ENCODE results near the gene TRMO.

The TRMO gene

DNA sequence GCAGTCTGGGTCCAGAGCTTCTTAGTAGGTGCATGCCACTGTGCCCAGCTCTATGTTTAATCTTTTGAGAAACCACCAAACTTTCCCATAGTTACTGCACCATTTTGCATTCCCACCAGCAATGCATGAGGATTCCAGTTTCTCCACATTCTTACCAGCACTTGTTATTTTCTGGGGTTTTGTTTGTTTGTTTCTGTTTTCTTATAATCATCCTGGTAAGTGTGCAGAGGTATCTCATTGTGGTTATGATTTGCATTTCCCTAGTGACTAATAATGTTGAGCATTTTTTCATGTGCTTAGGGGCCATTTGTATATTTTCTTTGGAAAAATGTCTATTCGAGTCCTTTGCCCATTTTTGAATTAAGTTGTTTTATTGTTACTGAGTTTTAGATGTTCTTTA, 57.9 kb downstream of the TRMO start:
- in situ Hi-C loops (cut with MboI; ENCODE audit: low sequenced_read_pairs), result no loop called here

DNA sequence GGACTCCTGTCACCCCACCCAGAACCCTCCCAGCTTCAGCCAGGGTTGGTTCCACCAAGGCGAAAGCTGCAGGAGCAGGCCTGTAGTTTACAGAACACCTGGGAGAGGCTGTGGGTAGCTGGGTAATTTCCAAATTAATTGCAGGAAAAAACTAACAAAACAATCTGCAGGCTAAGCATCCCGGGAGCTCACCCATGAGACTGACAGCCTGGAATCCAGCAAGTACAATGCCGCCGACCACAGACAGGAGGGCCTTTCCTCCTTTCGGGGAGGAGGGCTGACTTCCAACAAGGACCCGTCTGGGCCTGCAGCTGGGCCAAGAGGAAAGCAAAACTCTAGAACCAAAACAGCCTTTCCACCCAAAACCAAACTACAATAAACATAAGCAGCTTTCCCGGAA, 59.0 kb downstream of the TRMO start:
- in situ Hi-C loops (cut with MboI; ENCODE audit: low sequenced_read_pairs), result no loop called here

DNA sequence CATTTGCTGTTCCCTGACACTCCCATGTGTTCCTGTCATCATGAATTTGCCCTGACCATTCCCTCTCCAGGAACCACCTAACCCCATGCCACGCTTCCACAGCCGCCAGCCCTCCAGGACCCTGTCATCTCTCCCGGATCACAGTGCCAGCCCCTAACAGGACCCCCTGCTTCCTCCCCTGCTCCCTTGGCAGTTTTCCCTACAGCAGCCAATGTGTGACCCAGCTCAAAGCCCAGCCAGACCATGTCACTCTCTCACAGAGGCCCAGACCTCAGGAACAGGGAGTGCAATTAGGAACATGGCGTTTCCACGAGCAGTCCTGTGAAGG, 61.2 kb downstream of the TRMO start:
- in situ Hi-C loops (cut with MboI; ENCODE audit: low sequenced_read_pairs), result no loop called here

DNA sequence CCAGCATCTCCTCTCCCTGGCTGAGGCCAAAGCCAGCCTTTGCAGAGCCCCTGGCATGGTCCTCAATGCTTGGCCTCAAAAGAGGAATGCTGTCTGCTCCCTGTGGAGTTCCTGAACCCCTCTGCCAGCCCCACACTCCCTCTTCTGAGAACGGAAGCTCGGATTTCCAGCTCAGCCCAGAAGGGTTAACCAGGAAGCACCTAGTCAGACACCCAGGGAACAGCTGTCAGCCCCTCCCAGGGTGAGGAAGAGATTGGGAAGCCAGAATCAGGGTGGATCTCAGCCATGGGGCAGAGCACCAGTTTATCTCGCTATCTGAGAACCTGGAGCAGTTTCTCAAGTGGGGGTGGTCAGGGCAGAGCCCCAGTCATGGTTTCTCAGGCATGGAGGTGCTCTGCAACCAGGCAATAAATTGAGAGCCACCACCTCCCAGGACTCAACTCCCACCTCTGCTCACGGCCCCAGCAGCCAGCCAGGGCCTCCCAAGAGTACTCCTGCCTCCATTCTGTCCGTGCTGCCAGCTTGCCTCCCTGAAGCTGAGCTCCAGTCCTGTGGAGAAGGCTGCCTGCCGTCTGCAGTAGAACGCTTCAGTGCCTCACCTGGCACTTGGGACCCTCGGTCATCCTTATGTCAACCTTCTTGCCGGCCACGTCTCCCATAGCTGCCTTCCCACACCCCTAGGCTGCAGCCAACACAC, 61.7 kb downstream of the TRMO start:
- in situ Hi-C loops (cut with MboI; ENCODE audit: low sequenced_read_pairs), result no loop called here

DNA sequence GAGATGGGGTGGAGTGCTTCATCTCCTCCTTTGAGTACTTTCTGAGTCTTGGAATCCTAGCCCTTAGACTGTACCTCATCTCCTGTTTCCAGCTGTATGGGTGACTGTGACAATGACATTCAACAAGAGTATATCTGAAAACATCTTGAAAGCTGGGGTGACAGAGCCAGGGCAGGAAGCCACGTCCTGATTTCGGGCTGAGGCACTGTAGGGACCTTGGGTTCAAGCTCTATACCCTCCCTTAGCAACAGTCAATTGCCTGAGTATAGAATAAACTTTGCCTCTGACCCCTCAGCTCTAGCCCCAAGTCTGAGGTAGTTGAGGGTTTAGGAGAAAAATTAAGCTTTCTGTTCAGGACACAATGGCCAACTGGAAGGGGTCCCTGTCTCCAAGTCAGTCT, 63.0 kb downstream of the TRMO start:
- in situ Hi-C loops (cut with MboI; ENCODE audit: low sequenced_read_pairs), result no loop called here

DNA sequence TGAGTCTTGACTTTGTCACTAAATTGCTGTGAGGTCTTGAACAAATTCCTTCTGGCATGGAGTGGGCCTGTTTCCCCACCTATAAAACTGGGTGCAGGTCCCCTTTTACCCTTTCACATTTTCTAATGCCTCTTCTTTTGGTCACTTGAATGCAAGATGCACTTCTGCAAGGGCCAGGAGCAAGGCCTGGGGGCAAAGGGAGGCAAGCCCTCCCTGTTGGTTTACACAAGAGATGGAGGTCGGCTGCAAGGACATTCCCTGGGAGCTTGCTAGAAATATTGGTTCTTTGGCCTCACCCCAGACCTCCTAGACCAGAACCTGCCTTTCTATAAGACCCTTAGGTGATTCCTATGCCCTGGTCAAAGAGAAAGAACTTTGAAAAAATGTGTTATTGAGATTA, 63.5 kb downstream of the TRMO start:
- in situ Hi-C loops (cut with MboI; ENCODE audit: low sequenced_read_pairs), result no loop called here

DNA sequence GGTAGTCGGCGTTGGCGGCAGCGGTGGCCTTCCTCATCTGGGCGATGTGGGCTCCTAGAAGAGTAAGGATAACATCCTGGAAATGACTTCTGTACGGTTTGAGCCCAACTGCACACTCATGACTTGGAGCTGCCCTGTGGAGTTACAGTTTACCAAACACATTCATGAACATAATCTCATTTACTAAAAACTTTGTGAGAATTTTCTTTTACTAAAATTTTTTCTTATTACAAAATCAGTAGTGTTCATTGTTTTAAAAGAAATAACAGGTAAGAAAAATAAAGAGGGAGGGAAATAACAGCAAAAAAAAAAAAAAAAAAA, 63.9 kb downstream of the TRMO start:
- in situ Hi-C loops (cut with MboI; ENCODE audit: low sequenced_read_pairs), result no loop called here

DNA sequence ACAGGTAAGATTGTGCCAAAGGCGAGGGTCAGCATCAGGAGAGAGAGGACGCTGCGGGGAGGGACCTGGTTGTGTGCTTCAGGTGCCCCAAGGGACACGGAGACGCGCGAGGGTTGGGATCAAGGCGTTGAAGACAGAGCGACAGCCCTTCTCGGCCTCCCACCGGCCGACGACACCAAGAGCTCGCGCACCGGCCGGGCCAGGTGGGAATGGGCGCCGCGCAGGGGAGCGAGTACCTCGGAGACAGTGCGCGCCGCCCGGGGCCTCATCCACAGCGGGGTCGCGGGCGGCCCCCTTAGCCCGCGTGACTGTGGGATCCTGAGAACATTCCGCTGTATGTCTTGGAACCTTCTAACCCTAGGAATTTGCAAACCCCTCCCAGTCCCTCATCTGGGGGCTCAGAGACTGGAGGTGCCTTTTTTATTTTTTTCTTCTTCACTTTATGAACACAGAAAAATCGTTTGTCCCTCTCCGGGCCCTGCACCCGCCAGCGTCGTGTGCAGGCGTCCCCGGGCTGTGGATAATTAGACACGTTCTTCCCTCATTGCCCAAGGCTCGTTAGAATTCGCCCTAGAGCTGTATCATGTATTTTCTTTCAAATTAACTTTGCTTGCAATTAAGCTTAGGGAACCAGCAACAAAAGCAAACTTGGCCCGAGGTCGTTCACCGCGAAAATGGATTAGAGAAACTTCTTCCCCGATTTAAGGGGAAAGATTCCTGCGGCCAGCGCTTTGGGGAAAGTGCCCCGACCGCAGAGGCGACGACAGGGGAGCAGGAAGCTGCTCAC, 64.5 kb downstream of the TRMO start:
- in situ Hi-C loops (cut with MboI; ENCODE audit: low sequenced_read_pairs), result no loop called here

DNA sequence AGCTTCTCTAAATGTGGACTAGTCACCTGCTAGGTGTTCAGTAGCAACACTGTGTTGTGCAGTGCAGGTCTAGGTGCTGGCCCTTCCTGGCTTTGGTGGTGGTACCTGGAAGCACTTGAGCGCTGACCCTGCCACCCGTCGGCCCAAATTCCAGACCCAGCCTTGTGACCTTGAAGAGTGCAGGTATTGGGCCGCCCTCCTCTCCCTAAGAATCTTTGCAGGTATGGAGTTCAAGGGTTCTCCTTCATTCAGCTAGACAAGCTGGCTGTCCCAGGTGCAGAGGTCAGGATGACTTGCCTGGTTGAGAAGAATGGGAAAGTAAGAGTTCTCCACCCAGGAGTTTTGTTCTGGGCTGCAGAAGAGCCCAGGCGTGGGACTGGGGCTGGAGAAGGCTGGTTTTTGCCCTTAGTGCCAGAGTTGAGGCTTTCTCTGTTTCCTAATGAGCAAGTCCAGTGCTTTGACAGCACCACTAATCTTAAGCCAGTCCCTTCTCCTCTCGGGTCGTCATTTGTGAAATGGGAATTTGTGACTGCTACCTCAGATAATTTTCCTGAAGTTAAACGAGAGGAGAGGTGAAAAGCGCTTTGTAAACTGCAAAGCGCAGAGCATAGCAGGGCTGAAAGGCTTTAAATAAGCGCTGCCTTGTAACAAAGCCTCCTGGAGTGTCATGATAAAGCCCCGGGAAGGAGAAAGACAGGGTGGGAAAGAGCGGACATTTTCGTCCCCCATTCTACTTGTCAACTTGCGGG, 65.3 kb downstream of the TRMO start:
- in situ Hi-C loops (cut with MboI; ENCODE audit: low sequenced_read_pairs), result no loop called here

DNA sequence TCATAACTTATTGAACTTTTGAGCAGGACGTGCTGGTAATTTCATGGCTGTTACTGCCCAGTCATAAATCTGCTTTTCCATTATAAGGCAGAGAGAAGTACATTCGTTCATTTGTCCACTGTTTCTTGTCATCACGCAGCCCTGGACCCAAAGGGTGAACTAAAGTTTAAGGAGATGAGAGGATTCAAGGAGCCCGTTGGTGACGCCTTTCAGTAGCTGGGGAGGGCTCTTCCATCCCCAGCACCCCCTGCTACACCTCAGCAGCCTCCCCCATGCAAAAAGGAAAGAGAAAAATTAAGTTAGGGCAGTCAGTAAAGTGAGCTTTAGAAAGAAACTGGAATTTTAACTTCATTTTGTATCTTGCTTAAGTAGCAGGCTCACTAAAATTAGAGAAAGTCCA, 66.4 kb downstream of the TRMO start:
- in situ Hi-C loops (cut with MboI; ENCODE audit: low sequenced_read_pairs), result no loop called here

DNA sequence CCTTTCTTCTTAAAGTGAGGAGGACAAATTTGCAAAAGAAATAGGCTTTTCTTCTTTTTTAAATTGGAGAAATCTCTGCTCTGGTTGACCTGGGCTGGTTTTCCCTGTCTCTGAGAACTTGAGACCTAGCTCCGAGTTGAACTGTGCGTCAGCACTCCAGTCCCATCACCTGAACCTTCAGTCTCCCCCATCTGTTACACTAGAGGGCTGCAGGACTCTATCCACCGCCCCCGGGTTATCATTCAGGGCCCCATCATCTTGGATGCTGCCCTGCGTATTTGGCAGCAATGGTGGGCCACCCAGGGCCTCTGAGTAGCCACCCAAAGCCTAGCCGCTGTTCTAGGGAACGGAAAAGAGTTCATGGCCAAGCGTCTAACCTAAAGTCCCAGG, 66.8 kb downstream of the TRMO start:
- in situ Hi-C loops (cut with MboI; ENCODE audit: low sequenced_read_pairs), result no loop called here

DNA sequence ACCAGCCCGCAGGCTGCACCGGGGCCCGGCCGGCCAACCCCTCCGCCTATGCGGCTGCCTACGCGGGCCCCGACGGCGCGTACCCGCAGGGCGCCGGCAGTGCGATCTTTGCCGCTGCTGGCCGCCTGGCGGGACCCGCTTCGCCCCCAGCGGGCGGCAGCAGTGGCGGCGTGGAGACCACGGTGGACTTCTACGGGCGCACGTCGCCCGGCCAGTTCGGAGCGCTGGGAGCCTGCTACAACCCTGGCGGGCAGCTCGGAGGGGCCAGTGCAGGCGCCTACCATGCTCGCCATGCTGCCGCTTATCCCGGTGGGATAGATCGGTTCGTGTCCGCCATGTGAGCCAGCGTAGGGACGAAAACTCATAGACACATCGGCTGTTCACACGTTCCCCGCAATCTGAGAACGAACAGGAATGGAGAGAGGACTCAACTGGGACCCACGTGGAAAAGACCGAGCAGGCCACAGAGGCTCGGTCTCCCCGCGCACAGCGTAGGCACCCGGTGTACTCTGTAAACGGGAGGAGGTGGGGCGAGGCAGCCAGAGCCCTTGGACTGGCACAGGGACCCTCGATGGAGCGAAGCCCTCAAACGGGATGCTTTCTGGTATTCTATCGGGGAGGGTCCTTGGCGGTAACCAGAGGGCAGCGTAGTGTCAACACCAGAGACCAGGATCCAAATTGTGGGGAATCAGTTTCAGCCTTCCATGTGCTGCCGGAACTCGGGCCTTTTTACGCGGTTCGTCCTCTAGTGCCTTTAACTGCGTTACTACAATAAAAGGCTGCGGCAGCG, 67.4 kb downstream of the TRMO start:
- in situ Hi-C loops (cut with MboI; ENCODE audit: low sequenced_read_pairs), result no loop called here
